Right renal pelvis (tissue), 4 donors: Measurements from ENCODE around the gene HNRNPF. TPM values are rescaled to one million over a fixed set of nuclear protein-coding genes. Genes with fewer than 3 reads are reported as not detected.
"Not testable (repeated sequence)": the region's sequence is repeated elsewhere in the genome, so short reads cannot be mapped to it uniquely, and the experiment has no call there.

Source experiments
- DNase-seq, 4 donors: peaks; one replicate each; pipeline ENCODE4 v3.0.0-alpha.2; 2013; ENCODE audit warnings: low read depth in 4 of 4, low spot score in 3 of 4, missing footprints in 1 of 4
- polyA plus RNA-seq, 4 donors: library from polyadenylated mRNA; unstranded; fragments of 120-200 nt; gene quantifications; one replicate each; pipeline ENCODE4 v1.2.1, GENCODE V29; 2013; ENCODE audit not compliant: insufficient read length in 4 of 4

The HNRNPF gene
- polyA plus RNA-seq, 4 donors = 215 to 239 (median 232) TPM

DNA sequence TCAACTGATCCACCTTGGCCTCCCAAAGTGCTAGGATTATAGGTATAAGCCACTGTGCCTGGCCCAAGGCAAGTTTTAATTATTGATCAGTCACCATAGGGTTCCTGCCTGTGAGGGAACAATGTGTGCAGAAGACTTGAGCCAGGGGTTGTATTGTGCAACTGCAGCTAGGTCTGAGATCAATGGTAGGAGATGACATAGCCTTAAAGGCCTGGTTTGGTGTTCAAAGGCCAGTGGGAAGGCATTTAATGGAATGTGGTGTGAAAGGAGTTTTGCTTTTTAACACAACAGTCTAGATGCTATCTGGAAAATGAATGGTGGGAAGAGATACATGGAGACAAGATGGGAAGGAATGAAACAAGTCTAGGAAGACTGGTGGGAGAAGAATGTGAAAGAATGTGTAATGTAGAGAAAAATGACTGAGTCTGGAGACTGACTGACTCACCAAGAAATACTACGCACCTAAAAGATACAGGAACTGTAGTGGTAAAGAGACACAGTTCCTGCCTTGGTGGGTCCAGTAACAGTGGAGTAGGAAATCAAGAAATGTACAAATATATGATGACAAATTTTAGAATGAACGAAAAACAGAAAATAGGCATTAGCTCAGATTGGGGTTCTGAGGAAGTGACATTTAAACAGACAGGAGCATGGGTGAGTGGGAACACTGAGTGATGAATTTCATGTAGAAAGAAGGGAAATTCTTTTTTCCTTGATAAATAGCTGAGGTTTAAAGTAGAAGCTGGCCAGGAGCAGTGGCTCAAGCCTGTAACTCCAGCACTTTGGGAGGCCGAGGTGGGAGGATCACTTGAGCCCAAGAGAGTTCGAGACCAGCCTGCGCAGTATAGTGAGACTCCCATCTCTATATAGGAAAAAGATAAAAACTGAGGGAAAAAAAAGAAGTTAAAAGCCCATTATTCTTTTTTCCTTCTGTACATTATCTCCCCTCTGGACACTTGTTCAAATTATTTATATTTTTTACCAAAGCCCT lies 9.4 kb downstream of the HNRNPF start:
- no peak for DNase-seq

DNA sequence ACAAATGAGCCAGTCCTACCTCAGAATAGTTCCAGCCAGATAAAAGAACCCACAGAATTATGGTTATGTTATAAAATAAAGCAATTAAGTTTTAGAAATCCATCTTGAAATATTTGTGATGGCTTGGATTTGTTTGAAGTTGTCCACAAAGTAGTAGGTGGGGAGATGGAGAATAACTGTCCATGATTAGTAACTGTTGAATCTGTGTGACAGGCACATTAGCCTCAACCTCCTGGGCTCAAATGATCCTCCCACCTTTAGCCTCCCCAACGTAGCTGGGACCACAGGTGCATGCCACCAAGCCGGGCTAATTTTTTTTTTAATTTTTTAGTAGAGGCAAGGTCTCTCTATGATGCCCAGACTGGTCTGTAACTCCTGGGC lies 10.1 kb downstream of the HNRNPF start:
- DNase-seq = no peak

DNA sequence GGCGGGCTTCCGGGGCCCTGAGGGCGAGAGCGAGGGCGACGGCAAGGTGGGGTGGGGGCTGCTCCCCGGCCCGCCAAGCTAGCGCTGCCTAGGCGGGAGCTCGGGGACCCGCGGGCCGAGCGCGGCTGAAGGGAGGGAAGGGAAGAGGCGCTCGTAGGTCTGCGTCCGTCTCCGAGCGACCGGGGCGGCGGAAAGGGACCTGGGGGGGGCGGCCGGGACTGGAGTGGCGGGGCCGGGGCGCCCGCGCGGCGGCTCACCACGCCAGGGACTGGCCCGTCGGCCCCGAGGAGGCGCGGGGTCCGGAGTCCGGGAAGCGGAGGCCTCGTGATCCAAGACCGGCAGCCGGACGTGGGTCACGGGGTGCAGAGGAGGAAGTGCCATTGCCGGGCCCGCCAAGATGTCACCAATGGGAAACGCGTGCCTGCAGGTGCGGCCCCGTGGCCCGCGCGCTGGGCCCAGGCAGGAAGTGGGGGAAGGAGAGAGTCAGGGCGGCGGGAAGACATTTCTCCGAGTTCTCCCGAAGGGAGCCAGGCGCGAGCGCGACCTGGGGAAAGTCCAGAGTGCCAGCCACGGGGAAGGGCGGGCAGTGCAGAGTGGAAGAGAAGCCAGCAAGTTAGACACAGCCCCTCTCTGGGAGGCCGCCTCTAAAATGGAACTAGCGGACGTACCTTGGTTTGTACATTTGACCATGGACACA lies 11.9 kb downstream of the HNRNPF start:
- DNase-seq = peak in 3 of 4 donors; percentile 63 to 68 (median 66)

DNA sequence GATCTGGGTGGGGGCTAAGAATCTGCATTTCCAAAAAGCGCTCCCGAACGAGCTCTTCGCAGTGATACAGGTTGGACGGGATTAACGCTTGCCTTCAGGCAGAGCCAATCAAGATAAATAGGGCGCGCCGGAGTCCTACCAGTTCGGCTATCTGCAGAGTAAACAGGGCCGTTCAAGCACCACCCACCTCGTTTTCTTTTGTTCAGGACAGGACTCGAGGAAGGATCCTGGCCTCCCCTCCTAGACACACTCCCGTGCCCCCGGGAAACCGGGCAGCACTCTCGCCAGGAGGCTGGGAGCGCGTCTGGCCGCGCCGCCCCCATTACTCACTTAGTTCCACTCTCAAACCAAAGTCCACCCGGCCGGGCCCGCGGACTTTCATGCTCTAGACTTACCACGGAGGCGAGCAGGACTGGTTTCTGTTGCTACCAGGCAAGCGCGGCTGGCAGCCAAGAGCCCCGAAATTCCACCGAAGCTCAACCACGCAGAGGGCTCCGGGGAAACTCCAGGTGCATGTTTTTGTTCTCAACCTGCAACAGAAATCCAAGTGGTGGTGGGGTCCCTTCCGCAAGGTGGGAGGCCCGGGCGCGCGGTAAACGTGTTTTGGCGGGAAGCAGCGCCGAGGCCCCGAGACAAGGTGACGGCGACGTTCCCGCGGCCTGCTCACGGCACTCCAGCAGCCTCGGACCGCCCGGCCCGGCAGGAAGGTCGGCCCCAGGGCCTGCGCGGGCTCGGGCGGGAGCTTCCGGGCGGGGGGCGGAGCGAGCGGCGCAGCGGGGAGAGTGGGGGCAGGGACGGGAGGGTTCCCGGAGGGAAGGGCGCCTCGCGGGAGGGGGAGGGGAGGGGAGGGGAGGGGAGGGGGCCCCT lies 12.7 kb downstream of the HNRNPF start:
- DNase-seq = peak in 3 of 4 donors; percentile 60 to 66 (median 60)

DNA sequence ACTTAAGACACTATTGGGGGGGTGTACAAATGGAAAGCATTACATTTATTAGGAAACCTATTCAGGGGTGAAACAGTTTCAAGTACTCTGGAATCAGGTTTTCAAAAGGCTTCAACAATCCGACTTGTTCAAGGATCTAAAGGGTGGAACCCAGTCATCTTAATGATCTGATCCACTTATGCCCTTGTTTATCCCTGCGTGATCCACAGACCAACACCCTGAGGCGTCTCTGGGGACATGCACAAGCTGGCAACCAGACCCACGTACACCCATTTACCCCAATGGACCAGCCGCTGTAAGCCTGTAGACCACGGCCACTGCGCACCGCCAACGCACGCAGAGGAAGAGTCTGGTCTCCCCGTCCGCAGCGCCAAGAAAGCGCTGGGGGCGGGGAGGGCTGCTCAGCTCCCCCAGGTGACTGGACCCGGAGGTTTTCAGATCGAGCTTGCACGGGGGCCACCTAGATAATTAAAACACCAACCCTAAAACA lies 13.4 kb downstream of the HNRNPF start:
- DNase-seq = no peak

DNA sequence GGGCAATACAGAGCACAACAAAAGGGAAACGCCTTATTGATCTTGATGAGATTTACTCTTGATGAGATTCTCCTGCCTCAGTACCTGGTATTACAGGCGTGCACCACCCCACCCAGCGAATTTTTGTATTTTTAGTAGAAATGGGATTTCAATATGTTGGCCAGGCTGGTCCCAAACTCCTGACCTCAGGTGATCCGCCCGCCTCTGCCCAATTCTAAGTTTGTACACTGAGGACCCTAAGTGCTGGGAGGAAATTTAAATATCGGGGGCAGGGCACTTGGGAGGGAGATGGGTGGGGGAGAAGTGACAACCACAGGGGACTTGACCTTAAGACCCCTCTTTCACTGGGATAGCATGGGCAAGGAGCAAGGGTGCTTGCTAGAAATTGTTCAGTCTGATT lies 14.1 kb downstream of the HNRNPF start:
- no peak for DNase-seq

DNA sequence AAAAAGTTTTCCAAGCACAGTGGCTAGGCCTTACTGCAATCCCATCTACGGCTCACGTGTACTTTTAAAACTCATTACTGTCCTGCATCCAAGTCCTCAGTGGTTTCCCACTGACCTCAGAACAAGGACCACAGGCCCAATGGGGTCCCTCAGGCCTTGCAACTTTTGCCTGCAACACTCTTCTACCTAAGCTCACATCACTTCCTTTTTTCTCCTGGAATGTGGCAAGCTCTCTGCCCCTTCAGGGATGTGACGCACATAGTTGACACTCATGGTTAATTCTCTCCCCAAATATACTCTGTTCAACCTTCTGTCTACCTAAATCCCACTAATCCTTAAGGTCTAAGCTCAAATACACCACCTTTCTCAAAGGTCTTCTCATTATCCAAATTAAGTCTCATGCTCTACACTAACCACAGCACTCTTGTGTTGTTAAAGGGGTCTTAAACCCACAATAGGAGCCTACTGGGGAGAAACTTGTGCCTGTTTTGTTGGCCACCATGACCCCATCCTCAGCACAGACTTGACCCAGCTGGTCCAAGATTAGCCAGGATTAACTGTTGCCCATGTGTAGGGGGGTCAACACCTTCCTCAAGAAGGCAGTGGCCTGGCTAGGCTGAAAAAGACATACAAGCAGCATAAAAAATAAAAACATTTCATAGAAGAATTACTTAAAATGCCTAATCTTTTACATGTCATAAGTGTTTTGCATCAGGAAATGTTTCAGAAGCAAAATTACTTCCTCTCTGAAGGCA lies 15.2 kb downstream of the HNRNPF start:
- no peak for DNase-seq

DNA sequence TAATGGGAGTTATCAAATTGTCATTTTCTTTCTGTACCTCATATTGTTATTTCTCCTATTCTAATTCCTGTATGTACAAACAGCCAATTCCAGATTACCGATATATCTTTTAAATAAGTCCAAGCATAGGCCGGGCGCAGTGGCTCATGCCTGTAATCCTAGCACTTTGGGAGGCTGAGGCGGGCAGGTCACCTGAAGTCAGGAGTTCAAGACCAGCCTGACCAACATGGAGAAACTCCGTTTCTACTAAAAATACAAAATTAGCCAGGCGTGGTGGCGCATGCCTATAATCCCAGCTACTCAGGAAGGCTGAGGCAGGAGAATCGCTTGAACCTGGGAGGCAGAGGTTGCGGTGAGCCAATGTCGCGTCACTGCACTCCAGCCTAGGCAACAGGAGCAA lies 15.8 kb downstream of the HNRNPF start:
- not testable (repeated sequence) for DNase-seq

DNA sequence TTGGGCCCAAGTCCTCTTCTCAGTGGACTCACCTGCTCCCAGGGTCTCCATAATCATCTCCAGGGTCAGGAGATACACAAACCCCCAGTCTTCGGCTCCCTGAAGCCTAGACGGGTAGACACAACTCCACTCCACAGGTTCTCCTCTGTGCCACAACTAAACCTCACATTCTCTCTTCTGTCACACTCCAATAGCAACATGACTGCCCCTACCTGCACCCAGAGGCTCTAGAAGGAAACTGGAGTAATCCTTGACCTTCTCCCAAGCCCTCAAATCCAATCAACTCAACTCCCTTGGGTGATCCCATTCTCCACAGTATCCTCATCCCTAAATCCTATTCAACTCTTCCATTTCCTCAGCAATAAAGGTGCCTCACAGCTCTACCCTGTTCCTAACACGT lies 16.2 kb downstream of the HNRNPF start:
- DNase-seq = no peak

DNA sequence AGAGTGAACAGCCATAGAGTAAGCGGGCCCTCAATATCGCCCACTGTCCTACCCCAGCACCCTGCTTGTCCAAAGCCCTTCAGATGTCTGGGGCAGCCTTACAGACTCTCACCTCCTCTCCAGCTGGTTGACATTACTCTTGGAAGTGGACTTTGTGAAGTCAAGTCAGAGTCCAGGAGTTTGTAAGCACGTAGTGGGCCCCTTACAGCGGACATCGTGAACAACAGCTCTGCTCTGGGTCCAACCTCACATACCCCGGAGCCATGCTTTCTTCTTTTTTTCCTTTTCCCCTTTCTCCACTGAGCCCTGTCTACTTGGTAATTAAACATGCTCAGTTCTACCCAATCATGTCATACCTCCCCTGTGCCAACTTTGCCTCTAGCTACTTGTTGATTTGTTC lies 17.5 kb downstream of the HNRNPF start:
- no peak for DNase-seq

DNA sequence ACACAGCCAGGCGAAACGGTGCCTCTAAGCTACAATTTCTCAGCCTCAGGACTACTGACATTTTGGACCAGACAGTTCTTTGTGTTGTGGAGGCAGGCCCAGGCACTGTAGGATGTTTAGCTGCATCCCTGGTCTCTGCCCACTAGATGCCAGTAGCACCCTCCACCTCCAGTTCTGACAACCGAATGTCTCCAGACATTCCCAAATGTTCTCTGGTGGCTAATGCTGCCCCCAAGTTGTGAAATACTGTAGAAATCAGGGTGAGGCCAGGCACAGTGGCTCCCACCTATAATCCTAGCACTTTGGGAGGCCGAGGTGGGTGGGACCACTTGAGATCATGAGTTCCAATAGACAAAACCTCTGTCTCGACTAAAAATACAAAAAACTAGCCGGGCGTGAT lies 18.2 kb downstream of the HNRNPF start:
- DNase-seq = no peak

DNA sequence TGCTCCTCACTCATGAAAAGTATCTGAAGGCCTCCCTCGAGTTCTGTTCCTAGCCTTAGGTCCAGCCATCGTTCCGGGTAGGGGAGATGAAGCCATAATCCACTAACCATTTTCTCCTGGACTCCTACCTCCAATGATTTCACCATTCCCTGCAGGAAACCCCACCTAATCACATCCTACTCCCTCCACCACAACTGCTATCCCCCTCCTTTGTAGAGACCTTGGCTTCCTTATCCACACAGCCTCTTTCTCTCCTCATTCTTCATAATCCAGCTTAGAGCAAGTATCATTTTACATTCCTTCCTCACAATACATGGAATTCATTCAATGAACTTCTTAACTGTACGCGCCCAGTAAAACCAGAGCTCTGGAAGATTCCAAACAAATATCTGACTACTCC lies 18.7 kb downstream of the HNRNPF start:
- no peak for DNase-seq

DNA sequence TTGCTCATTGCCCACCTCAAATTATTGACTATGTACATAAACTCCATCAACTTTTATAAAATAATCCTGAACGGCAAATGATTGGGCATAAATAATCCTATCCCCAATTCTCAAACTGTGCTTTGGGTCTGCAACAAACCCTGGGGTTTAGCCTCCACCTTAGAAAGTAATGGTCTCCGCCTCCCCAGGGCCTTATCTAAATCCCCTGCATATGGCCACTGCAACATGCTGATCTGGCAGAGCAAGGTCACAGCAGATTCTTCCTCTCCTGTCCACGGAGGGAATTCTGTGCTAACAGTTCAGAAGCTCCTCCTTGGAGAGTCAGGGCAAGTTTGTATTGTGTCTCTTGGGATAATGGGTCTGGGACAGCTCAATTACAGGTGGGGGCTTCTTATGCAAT lies 19.1 kb downstream of the HNRNPF start:
- no peak for DNase-seq

DNA sequence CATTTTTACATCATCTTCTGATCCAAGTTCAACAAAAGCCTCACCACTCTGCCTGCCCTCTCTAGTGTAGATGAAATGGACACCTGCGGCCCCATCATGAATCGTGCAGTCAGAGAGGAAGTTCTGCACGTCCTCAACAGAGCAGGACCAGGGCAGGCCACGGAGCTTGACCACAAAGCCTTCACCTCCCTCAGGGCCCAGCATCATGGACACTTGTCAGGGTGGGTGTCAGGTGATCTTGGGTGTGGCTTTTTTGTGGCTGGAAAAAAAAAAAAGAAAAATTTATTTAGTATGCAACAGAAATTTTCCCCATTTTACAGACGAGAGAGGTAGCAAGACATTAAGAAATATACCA lies 21.3 kb downstream of the HNRNPF start:
- DNase-seq = no peak

DNA sequence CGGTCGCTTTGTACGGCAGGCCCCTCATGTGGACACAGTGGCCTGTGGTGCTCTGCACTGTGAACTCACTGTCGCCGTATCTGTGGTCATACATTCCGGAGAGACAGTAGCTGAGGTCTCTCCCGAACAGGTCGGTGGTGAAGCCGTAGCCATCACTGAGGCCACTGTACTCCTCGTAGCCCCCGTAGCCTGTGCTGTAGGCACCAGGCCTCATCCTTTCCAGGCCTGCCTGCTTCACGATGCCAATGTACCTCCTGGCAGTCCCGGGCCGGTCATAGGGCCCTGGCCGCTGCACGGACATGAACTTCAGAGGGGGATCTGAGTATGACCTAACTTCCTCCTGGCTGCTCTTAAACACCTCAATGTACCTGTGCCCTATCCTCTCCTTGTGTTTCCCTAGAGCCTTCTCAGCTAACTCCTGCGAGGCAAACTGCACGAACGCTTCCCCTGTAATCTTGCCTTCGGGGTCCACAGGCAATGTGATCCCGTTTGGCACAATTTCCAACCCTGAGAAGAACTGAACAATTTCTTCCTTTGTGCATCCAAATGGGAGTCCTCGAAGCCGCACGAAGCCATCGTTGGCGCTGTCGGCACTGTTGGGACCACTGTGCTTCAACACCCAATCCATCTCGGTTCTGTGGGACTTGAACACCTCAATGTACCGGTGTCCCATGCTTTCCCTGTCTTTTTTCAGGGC lies 21.9 kb downstream of the HNRNPF start:
- no peak for DNase-seq

DNA sequence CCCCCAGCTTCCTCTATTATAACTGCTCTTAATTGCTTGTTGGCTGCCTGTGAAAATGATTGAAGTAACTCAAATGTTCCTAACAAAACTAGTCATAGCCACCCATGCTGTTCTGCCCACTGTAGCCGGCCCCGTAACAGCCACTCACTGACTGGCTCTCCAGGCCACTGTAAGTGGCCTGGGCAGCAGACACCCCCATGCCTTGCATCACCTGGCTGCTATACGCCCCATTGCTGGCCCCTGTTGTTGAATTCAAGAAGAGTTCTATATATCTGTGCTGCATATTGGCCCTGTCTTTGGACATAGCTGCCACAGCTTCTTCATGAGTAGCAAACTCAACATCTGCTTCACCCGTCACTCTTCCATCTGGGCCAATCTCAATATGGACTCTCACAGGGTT lies 22.4 kb downstream of the HNRNPF start:
- DNase-seq = no peak

DNA sequence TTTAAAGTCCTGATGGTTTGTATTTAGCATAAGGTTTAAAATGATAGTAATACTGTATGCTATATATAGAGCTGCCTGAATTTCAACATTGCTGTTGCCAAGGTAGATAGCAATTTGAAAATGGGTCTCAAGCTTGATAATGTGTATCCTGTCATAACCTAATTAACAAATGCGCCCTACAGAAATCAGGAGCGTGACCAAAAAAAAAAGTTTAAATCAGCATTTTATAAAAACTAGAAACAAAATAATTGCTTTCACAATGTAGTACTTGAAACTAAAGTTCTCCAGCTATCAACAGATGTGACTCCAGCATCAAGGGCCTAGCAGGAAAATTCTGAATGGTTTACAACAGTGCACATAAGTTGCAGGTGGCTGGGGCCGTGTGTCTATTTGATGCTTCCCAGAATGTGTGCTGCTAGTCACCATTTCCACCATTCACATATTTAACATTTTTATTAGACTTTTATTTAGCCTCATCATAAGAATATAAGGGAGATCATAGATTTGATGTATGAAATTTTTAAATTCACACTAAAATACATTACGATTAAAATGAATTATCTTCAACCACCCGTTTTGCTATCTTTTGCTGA lies 23.5 kb downstream of the HNRNPF start:
- DNase-seq = no peak

DNA sequence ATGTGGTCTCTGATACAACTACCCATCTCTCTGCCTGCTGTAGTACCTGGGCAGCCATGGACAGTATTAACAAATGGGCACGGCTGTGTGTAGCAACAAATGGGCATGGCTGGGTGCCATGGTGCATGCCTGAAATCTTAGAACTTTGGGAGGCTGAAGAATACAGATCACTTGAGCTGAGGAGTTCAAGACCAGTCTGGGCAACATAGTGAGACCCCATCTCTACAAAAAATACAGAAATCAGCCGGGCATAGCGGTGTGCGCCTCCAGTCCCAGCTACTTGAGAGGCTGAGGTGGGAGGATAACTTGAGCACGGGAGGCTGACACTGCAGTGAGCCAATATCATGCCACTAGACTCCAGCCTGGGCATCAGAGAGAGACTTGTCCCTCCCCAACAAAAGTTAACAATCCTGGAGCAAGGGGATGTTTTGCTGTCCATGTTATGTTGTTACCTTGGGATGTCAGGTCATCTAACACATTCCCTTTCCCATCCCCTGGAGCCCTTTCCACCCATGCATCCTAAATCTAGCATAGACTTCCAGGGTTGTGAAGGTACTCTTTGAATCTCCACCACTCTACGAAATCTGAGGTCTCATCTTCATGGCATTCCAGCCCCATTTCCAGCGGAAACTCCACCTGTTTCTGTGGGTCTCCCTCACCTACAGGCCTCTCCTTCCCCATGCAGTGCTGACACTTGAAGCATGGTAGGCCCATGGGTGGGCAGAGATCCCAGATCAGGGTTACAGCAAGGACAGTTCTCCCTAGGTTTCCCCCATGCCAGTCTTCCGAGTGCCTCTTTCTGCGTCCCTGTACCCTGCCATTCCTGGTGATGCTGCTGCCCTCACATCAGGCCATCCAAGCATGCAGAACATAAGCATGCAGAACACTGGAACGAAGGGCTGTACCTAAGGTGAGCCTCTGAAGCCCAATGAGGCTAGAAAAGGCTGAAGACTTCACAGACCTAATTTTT lies 24.4 kb downstream of the HNRNPF start:
- DNase-seq = no peak
